OCI-LY1 (cell line): ENCODE measurements around the gene HYAL1.
A peak's percentile ranks its signal among the peaks of the same experiment; 100 is the strongest.

Experiments used
- CTCF ChIP-seq: fragments of 200-600 bp; sonication (generic), shearing (Covaris generic); IDR thresholded peaks from 2 replicates; pipeline ENCODE4 v1.5.1; 2017; ENCODE audit warnings: mild to moderate bottlenecking, antibody characterized with exemption, low read length, moderate library complexity, mixed read lengths
- EZH2 ChIP-seq: fragments of 200-600 bp; sonication (generic), shearing (Covaris generic); IDR thresholded peaks from 2 replicates; pipeline ENCODE4 v1.8.0; 2017; ENCODE audit warnings: borderline replicate concordance, mixed run types, mild to moderate bottlenecking, antibody characterized with exemption, low read length, moderate library complexity, mixed read lengths

- peak; percentile 89 for TF ChIP-seq CTCF
- TF ChIP-seq EZH2 = no peak
These were observed 43.1 kb downstream of the HYAL1 start for GRCh38 chr3:50260027-50260941.
